Thymus (tissue), 11 donors: ENCODE data around the gene CDH13. TPM values are rescaled to one million over a fixed set of nuclear protein-coding genes. Genes with fewer than 3 reads are reported as not detected.

ENCODE experiments used
- DNase-seq, 9 donors: peaks; one replicate each; pipeline ENCODE4 v3.0.0-alpha.2; 2013; ENCODE audit warnings: low spot score in 9 of 9, low read depth in 6 of 9, missing footprints in 1 of 9
- H3K27ac ChIP-seq, 2 donors: one replicate each; pipeline ENCODE4 v1.5.1; 2013; ENCODE audit warnings: control low read depth in 1 of 2, low read depth in 1 of 2, low read length in 1 of 2, mild to moderate bottlenecking in 1 of 2, moderate library complexity in 1 of 2
- H3K27me3 ChIP-seq, 2 donors: one replicate each; pipeline ENCODE4 v1.5.1; 2013; ENCODE audit warnings: low read length in 1 of 2; ENCODE audit not compliant: control insufficient read depth in 2 of 2, insufficient read depth in 1 of 2
- H3K36me3 ChIP-seq, 2 donors: one replicate each; pipeline ENCODE4 v1.5.1; 2013; ENCODE audit warnings: low read length in 1 of 2, mild to moderate bottlenecking in 1 of 2, moderate library complexity in 1 of 2; ENCODE audit not compliant: control insufficient read depth in 2 of 2, insufficient read depth in 2 of 2
- H3K4me1 ChIP-seq, 2 donors: one replicate each; pipeline ENCODE4 v1.5.1; 2013; ENCODE audit warnings: low read length in 2 of 2; ENCODE audit not compliant: control insufficient read depth in 2 of 2, insufficient read depth in 2 of 2
- H3K4me3 ChIP-seq, 2 donors: one replicate each; pipeline ENCODE4 v1.5.1; 2013; ENCODE audit warnings: low read length in 2 of 2, control low read depth in 1 of 2, mild to moderate bottlenecking in 1 of 2
- H3K9me3 ChIP-seq, 2 donors: one replicate each; pipeline ENCODE4 v1.5.1; 2013; ENCODE audit warnings: low read length in 1 of 2, mild to moderate bottlenecking in 1 of 2; ENCODE audit not compliant: control insufficient read depth in 2 of 2, insufficient read depth in 1 of 2
- whole genome bisulfite sequencing: extraction: QIAGEN DNeasy Blood & Tissue Kit; methylation state at CpG from one replicate; pipeline ENCODE4 v1.1.7; 2013; 5-methylcytosine and 5-hydroxymethylcytosine counted together
- polyA plus RNA-seq: library from polyadenylated mRNA; stranded (reverse); fragments of 200-250 nt; gene quantifications from one replicate; pipeline ENCODE4 v1.2.3, GENCODE V29; 2013
- total RNA-seq: library from RNA; stranded (reverse); fragments of 120-200 nt; gene quantifications from one replicate; pipeline ENCODE4 v1.2.4, GENCODE V29; 2013
- donor health status: healthy.

The CDH13 gene
- total and polyA plus RNA-seq, 2 donors, result 1.5 to 3.7 TPM

DNA sequence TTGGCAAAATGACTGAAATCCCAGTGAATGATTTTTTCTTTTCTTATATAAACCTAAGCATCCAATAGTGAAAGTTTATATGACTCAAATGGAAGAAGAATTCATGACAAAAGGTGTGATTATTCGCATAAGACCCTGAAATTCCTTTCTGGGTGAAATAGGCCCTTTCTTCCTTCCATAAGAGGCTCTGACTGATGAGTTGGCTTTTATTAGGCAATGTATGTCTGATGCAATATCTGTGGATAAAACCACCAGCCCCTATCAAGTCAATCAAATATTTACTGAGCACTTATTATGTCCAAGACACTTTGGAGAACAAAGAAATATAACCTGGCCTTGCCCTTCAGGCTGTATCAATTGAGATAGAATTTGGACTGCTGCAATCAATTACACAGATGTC is 316.6 kb downstream of the CDH13 start:
- 97% methylated on average over 1 of the region's 1 CpG for WGBS
- no peak overlapping the region for H3K4me3 ChIP-seq

GRCh38 chr16:82945420-82946101 is 318.8 kb downstream of the CDH13 start:
- Histone ChIP-seq H3K4me1 (no peaks in the 10 kb centered on the region), H3K27me3 (no peaks in the 10 kb centered on the region), H3K9me3 (no peaks in the 10 kb centered on the region), H3K4me3 (no peak overlapping the region), H3K36me3 (no peaks in the 10 kb centered on the region), H3K27ac (no peak overlapping the region)
- 65% methylated on average over 12 of the region's 12 CpGs for WGBS
- no peak for DNase-seq

More for the DNA sequence above, 316.6 kb downstream of the CDH13 start:
- Histone ChIP-seq H3K27ac (no peak overlapping the region), H3K36me3 (no peaks in the 10 kb centered on the region), H3K4me1 (no peaks in the 10 kb centered on the region), H3K9me3 (no peaks in the 10 kb centered on the region), H3K27me3 (no peaks in the 10 kb centered on the region)
- DNase-seq, result no peak

- no peaks in the 10 kb centered on the region for H3K27me3 ChIP-seq
- H3K4me3 ChIP-seq, result no peak overlapping the region
- no peaks in the 10 kb centered on the region for H3K9me3 ChIP-seq
- H3K36me3 ChIP-seq, result no peaks in the 10 kb centered on the region
- no peak overlapping the region for H3K27ac ChIP-seq
- no peaks in the 10 kb centered on the region for H3K4me1 ChIP-seq
- no peak for DNase-seq
Observed at GRCh38 chr16:82947698-82948097, 320.9 kb downstream of the CDH13 start.

DNA sequence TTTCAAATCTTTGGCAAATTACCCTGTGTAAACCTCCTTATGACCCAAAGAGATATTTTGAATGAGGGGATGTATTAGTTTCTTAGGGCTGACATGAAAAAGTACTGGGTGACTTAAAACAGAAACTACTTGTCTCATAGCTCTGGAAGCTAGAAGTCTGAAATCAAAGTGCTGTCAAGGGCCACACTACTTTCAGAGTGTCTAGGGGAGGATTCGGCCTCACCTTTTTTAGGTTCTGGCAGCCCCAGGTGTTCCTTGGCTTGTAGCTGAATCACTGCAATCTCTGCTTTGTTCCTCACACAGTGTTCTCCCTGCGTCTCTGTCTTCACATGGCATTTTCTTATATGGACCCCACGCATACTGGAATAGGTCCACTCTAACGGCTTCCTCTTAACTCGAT is 322.2 kb downstream of the CDH13 start:
- no peaks in the 10 kb centered on the region for H3K36me3 ChIP-seq
- H3K27ac ChIP-seq, result no peak overlapping the region
- no peaks in the 10 kb centered on the region for H3K9me3 ChIP-seq
- no peak overlapping the region for H3K4me3 ChIP-seq
- no peaks in the 10 kb centered on the region for H3K4me1 ChIP-seq
- WGBS, result 95% methylated on average over 5 of the region's 5 CpGs
- H3K27me3 ChIP-seq, result no peaks in the 10 kb centered on the region
- no peak for DNase-seq

GRCh38 chr16:82953517-82953916 is 326.7 kb downstream of the CDH13 start:
- WGBS, result 90% methylated on average over 2 of the region's 2 CpGs
- no peaks in the 10 kb centered on the region for H3K36me3 ChIP-seq
- no peak for DNase-seq
- no peaks in the 10 kb centered on the region for H3K27me3 ChIP-seq
- no peak overlapping the region for H3K27ac ChIP-seq
- no peaks in the 10 kb centered on the region for H3K4me1 ChIP-seq
- H3K4me3 ChIP-seq, result no peak overlapping the region
- H3K9me3 ChIP-seq, result no peaks in the 10 kb centered on the region

DNA sequence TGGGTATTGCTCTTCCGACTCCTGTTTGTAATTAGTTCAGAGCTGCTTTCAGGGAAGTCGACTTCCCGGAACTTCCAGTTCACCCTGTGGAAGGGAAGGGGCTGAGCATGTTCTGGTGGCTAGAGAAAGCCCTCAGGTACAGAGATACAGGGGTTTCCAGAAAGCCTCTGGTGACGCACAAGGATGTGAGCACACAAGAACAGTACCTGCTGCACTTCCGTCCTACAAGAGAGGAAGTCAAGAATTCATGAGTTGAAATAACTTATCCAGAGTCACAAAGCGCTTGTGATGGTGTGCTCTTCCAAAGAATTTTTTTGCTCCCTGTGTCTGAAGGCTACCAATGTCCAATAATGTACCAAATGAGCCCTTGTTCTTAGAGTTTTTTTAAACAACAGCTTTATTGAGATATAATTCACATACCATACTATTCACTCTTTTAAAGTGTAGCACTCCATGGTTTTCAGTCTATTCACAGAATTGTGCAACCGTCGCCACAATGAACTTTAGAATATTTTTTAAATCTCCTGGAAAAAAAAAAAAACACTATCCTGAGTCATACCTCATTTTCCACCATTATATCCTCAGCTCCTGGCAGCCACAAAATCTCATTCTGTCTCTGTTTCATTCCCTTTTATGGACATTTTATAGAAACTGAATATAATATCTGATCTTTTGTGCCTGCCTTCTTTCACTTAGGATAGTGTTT is 327.6 kb downstream of the CDH13 start:
- 86% methylated on average over 8 of the region's 8 CpGs for WGBS
- H3K4me1 ChIP-seq, result no peaks in the 10 kb centered on the region
- H3K36me3 ChIP-seq, result no peaks in the 10 kb centered on the region
- H3K27me3 ChIP-seq, result no peaks in the 10 kb centered on the region
- H3K4me3 ChIP-seq, result no peak overlapping the region
- DNase-seq, result no peak
- no peak overlapping the region for H3K27ac ChIP-seq
- no peaks in the 10 kb centered on the region for H3K9me3 ChIP-seq

- H3K4me1 ChIP-seq, result no peaks in the 10 kb centered on the region
- H3K36me3 ChIP-seq, result no peaks in the 10 kb centered on the region
- no peaks in the 10 kb centered on the region for H3K27me3 ChIP-seq
- no peak for DNase-seq
- H3K27ac ChIP-seq, result no peak overlapping the region
- H3K4me3 ChIP-seq, result no peak overlapping the region
- no peaks in the 10 kb centered on the region for H3K9me3 ChIP-seq
- WGBS, result 80% methylated on average over 3 of the region's 3 CpGs
Observed at GRCh38 chr16:82955741-82956348, 329.1 kb downstream of the CDH13 start.

- H3K4me3 ChIP-seq, result no peak overlapping the region
- H3K9me3 ChIP-seq, result no peaks in the 10 kb centered on the region
- H3K4me1 ChIP-seq, result no peaks in the 10 kb centered on the region
- WGBS, result 90% methylated on average over 3 of the region's 3 CpGs
- no peaks in the 10 kb centered on the region for H3K36me3 ChIP-seq
- no peaks in the 10 kb centered on the region for H3K27me3 ChIP-seq
- H3K27ac ChIP-seq, result no peak overlapping the region
- no peak for DNase-seq
Observed at GRCh38 chr16:82957212-82957611, 330.4 kb downstream of the CDH13 start.

- H3K27me3 ChIP-seq, result no peaks in the 10 kb centered on the region
- WGBS, result 95% methylated on average over 10 of the region's 10 CpGs
- H3K9me3 ChIP-seq, result no peaks in the 10 kb centered on the region
- no peaks in the 10 kb centered on the region for H3K4me1 ChIP-seq
- no peak for DNase-seq
- no peak overlapping the region for H3K4me3 ChIP-seq
- no peak overlapping the region for H3K27ac ChIP-seq
- H3K36me3 ChIP-seq, result no peaks in the 10 kb centered on the region
Observed at GRCh38 chr16:82960918-82961317, 334.1 kb downstream of the CDH13 start.
